NB4 (cell line): ENCODE results near the gene DNAJC5.

Experiments used
- POLR2A ChIP-seq: IDR thresholded peaks from 2 replicates; pipeline ENCODE4 v1.6.1; 2011; ENCODE audit warnings: mild to moderate bottlenecking; ENCODE audit not compliant: insufficient read length; ENCODE audit errors: extremely low read depth
- TF ChIP-seq, protein P1 (sequence below): IDR thresholded peaks from one replicate; pipeline ENCODE4 v1.5.1; 2012; ENCODE audit warnings: low read depth, low read length

- TF ChIP-seq, protein P1, sequence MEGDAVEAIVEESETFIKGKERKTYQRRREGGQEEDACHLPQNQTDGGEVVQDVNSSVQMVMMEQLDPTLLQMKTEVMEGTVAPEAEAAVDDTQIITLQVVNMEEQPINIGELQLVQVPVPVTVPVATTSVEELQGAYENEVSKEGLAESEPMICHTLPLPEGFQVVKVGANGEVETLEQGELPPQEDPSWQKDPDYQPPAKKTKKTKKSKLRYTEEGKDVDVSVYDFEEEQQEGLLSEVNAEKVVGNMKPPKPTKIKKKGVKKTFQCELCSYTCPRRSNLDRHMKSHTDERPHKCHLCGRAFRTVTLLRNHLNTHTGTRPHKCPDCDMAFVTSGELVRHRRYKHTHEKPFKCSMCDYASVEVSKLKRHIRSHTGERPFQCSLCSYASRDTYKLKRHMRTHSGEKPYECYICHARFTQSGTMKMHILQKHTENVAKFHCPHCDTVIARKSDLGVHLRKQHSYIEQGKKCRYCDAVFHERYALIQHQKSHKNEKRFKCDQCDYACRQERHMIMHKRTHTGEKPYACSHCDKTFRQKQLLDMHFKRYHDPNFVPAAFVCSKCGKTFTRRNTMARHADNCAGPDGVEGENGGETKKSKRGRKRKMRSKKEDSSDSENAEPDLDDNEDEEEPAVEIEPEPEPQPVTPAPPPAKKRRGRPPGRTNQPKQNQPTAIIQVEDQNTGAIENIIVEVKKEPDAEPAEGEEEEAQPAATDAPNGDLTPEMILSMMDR = no peak
- TF ChIP-seq POLR2A = no peak
Observed at GRCh38 chr20:63982937-63983336, 88.0 kb downstream of the DNAJC5 start.
